Measurements from ENCODE around the gene VPS18. TPM values are rescaled to one million over a fixed set of nuclear protein-coding genes. Genes with fewer than 3 reads are reported as not detected.
A peak's percentile ranks its signal among the peaks of the same experiment; 100 is the strongest.

Gene VPS18
- total RNA-seq, 4 donors from 2014 or later = 15.0 to 24.9 (median 19.7) TPM

- H3K27me3 ChIP-seq = no peaks in the 10 kb centered on the region
- no peak for DNase-seq (ENCODE audit: low spot score in 2 of 2)
- TF ChIP-seq POLR2A (IDR thresholded peaks at IDR 0.05) (no peak), CTCF (IDR thresholded peaks at IDR 0.05) (no peak), POLR2AphosphoS5 (IDR thresholded peaks at IDR 0.05) (no peak), EP300 (IDR thresholded peaks at IDR 0.05) (no peak)
- H3K27ac ChIP-seq = no peak overlapping the region
- H3K4me1 ChIP-seq = peaks cover 41% of the 10 kb centered on the region
- H3K9me3 ChIP-seq = no peaks in the 10 kb centered on the region
- no peak overlapping the region for H3K4me3 ChIP-seq
- 79% methylated on average over 6 of the region's 6 CpGs for WGBS
- H3K36me3 ChIP-seq = no peaks in the 10 kb centered on the region
Measured at GRCh38 chr15:40875991-40876730, 18.1 kb upstream of the VPS18 start.

GRCh38 chr15:40877694-40878093 is 16.6 kb upstream of the VPS18 start:
- Histone ChIP-seq H3K27ac (no peak overlapping the region), H3K4me1 (peaks cover 34% of the 10 kb centered on the region), H3K4me3 (no peak overlapping the region), H3K9me3 (no peaks in the 10 kb centered on the region), H3K36me3 (no peaks in the 10 kb centered on the region), H3K27me3 (no peaks in the 10 kb centered on the region)
- 58% methylated on average over 2 of the region's 2 CpGs for WGBS
- TF ChIP-seq CTCF (IDR thresholded peaks at IDR 0.05) (no peak), POLR2AphosphoS5 (IDR thresholded peaks at IDR 0.05) (no peak), POLR2A (IDR thresholded peaks at IDR 0.05) (no peak), EP300 (IDR thresholded peaks at IDR 0.05) (no peak)
- no peak for DNase-seq (ENCODE audit: low spot score in 2 of 2)

GRCh38 chr15:40878785-40879184 is 15.5 kb upstream of the VPS18 start:
- Histone ChIP-seq H3K4me1 (peaks cover 23% of the 10 kb centered on the region), H3K4me3 (no peak overlapping the region), H3K9me3 (no peaks in the 10 kb centered on the region), H3K27ac (peak overlapping the region; percentile 62), H3K27me3 (no peaks in the 10 kb centered on the region), H3K36me3 (no peaks in the 10 kb centered on the region)
- TF ChIP-seq POLR2AphosphoS5 (IDR thresholded peaks at IDR 0.05) = no peak
- TF ChIP-seq EP300 (IDR thresholded peaks at IDR 0.05) = no peak
- no peak for TF ChIP-seq CTCF (IDR thresholded peaks at IDR 0.05)
- TF ChIP-seq POLR2A (IDR thresholded peaks at IDR 0.05) = no peak
- WGBS = 43% methylated on average over 1 of the region's 1 CpG
- DNase-seq (ENCODE audit: low spot score in 2 of 2) = no peak

GRCh38 chr15:40879609-40880008 is 14.6 kb upstream of the VPS18 start:
- no peak for TF ChIP-seq POLR2A (IDR thresholded peaks at IDR 0.05)
- TF ChIP-seq EP300 (IDR thresholded peaks at IDR 0.05) = no peak
- no peak for TF ChIP-seq POLR2AphosphoS5 (IDR thresholded peaks at IDR 0.05)
- no peak for TF ChIP-seq CTCF (IDR thresholded peaks at IDR 0.05)
- H3K4me3 ChIP-seq = no peak overlapping the region
- H3K9me3 ChIP-seq = no peaks in the 10 kb centered on the region
- H3K36me3 ChIP-seq = no peaks in the 10 kb centered on the region
- H3K4me1 ChIP-seq = peaks cover 15% of the 10 kb centered on the region
- H3K27me3 ChIP-seq = no peaks in the 10 kb centered on the region
- peak overlapping the region; percentile 62 for H3K27ac ChIP-seq
- WGBS = 69% methylated on average over 6 of the region's 6 CpGs
- DNase-seq (ENCODE audit: low spot score in 2 of 2) = no peak

GRCh38 chr15:40881351-40881750 is 12.9 kb upstream of the VPS18 start:
- TF ChIP-seq POLR2AphosphoS5 (IDR thresholded peaks at IDR 0.05) = no peak
- TF ChIP-seq EP300 (IDR thresholded peaks at IDR 0.05) = no peak
- no peak for TF ChIP-seq CTCF (IDR thresholded peaks at IDR 0.05)
- no peak for TF ChIP-seq POLR2A (IDR thresholded peaks at IDR 0.05)
- peaks cover 13% of the 10 kb centered on the region for H3K4me1 ChIP-seq
- H3K4me3 ChIP-seq = no peak overlapping the region
- DNase-seq (ENCODE audit: low spot score in 2 of 2) = no peak
- H3K36me3 ChIP-seq = no peaks in the 10 kb centered on the region
- no peak overlapping the region for H3K27ac ChIP-seq
- no peaks in the 10 kb centered on the region for H3K27me3 ChIP-seq
- H3K9me3 ChIP-seq = no peaks in the 10 kb centered on the region
- WGBS = 94% methylated on average over 6 of the region's 6 CpGs
